Stimulated activated CD8-positive, alpha-beta memory T cell treated with anti-CD3 and anti-CD28 coated beads, Interleukin-2, amount 100 ng/mL, for 48 hours (primary cell): ENCODE results near the gene B4GALT2.

Experiments
- DNase-seq, 2 donors: peaks; one replicate each; pipeline ENCODE4 v3.0.0-alpha.2; 2020; ENCODE audit warnings: low read depth in 2 of 2

The B4GALT2 gene, protein sequence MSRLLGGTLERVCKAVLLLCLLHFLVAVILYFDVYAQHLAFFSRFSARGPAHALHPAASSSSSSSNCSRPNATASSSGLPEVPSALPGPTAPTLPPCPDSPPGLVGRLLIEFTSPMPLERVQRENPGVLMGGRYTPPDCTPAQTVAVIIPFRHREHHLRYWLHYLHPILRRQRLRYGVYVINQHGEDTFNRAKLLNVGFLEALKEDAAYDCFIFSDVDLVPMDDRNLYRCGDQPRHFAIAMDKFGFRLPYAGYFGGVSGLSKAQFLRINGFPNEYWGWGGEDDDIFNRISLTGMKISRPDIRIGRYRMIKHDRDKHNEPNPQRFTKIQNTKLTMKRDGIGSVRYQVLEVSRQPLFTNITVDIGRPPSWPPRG

GRCh38 chr1:43978551-43979260 lies at the start of gene B4GALT2:
Gene B4GALT2 (plus strand): TSS chr1:43979210. CDS start chr1:43981161, 1,951 bp downstream.
- no peak for DNase-seq

GRCh38 chr1:43930168-43930948 lies 48.7 kb upstream of the B4GALT2 start:
- no peak for DNase-seq

DNA sequence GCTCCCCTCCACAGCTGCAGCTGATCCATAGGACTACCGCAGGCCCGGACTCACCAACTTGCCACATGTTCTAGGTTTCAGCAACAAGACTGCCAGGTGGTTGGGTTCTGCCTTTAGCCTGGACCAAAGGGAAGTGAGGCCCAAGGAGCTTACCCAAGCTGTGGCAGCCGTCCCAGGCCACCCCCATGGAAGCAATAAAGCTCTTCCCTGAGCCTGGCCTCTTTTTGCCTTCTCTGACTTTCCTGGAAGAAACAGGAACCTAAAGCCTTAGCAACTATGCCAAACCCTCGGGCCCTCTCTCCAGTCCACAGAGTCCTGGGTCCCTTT lies 48.1 kb upstream of the B4GALT2 start:
- DNase-seq, result no peak

DNA sequence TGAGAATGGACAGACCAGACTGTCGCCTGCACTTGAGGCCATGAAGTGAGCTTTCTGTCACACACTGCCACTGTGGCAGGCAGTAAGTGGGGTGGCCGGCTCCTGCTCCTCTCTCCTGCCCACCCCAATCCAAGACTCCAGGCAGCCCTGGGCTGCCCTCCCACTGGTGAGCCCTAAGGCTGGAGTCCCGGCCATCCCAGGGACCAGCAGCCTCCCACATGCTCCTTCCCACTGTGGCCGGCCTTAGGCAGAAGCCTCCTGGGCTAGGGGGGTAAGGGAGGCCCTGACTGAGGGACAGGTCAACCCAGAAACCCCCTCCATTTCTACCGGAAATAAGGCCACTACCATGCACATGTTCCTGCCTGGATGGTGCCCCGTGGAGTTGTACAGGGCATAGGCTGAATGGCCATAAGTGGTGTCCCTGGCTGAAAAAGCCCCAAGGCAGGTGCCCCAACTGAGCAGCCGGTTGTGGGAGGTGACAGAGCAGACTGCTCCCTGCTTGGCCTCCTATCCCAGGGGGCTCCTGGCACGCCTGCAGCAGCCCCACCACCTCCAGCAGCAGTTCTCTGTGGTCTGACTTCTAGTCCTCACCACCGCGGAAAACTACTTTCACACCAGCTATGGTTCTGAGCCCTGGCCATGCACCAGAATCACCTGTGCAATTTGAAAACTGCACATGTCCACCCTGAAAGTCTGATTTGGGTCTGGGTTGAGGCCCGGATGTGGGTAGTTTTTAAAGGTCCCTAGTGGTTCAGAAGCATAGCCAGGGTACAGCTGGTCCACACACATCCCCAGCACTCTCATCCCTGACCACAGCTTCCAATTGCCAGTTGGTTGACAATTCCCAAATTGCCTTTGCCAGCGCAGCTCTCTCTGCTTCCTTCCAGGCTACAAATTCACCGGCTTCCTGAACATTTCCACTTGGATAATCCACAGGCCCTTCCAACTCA lies 47.0 kb upstream of the B4GALT2 start:
- DNase-seq, result no peak

DNA sequence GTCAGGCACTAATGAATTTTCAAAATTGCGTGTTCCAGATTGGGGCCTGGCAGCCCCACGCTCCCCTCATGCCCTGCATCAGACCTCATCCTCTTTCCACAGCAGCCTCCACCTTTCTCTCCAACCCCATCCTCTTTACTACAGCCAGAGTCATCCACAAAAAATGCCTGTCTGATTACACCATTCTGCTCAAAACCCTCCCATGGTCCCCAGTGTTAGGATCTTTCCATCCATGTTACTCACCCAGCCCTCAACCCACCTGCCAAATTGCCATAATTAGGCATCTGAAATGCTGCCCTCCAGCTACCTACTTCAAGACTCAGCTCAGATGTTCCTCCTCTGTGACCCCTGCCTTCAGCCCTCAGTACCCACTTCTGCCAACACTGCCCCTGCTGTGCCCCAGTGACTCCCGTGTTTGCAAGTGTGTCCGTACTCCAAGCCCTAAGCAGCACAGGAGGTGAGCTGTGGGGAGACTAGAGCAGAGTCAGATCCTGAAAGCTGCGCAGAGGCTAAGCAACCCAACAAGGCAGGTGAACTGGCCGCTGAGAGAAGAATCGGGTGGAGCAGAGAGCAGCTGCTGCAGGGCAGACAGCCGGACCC lies 46.1 kb upstream of the B4GALT2 start:
- no peak for DNase-seq

DNA sequence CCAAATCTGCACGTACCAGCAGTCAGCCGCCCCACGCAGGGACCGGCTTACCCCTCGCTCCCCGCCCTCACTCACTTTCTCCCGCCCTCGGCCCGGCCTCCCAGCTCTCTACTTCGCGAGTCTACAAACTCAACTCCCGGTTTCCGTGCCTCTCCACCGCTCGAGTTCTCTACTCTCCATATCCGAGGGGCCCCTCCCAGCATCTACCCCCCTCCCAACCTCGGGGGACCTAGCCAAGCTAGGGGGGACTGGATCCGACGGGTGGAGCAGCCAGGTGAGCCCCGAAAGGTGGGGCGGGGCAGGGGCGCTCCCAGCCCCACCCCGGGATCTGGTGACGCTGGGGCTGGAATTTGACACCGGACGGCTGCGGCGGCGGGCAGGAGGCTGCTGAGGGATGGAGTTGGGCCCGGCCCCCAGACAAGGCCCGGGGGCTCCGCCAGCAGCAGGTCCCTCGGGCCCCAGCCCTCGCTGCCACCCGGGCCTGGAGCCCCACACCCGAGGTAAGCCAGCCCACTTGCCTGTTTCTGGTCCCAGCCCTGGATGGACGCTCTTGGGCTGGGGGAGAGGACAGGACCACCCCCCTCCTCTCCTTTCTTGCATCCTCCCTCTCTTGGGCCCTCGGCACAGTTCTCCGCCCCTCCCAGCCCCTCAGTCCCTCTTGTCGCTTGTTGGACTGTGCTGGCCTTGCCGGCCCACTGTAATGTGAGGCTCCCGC lies 45.5 kb upstream of the B4GALT2 start, which contains the start of gene ARTN:
ARTN (plus strand) TSS at position 416 of the 715 bp plus-strand sequence. CDS start 1,856 bp downstream, outside the sequence.
- DNase-seq, result no peak

DNA sequence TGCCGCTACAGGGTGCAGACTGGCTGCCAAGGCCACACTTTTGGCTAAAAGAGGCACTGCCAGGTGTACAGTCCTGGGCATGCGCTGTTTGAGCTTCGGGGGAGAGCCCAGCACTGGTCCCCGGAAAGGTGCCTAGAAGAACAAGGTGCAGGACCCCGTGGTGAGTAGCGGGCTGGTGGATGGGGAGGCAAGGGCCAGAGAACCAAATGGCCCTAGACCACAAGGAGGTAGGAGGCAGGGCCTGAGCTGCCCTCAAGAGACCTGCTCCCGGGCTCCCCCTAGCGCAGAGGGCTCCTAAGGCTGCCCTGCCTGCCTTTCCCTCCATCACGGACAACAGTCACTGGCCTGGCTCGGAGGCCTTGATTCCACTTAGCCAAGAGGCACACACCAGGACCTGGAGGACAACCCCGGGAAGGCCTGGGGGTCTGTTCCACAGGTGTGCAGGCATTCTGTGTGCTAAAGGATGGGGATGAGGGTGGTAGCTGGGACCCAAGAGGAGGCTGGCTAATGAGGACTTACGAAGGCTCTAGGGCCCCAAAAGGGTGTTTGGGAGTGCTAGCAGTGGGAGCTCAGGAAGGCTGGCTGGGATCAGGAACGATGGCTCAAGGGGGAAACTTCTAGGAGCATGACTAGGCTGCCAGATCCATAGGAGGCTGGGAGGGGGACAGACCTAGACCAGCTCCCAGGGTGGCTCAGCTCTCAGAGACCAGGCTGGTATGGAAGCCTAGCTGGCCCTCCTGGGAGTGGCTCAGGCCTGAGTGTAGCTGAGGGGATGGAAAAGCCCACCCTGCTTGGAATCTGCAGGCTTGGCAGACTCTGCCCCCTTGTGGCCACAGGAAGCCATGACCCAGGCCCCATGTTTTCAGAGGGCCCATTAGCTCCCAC lies 44.7 kb upstream of the B4GALT2 start:
- DNase-seq, result peak in 1 of 2 donors; percentile 57

DNA sequence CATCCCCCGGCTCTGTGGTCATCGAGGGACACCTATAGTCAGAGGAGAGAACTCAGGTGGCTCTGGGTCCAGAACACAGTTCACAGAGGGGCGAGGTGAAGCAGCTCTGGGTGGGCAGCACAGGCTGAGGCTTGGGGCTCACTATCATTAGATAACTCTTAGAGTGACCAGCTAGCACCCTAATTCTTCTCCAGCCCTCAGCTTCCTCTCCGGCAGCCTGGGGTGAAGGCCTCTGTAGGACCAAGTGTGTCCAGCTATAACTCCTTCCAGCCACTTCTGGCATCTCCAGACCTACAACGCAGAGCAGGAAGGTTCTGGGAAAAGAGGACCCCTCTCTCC lies 44.1 kb upstream of the B4GALT2 start:
- no peak for DNase-seq

GRCh38 chr1:43935711-43936427 lies 43.1 kb upstream of the B4GALT2 start:
- no peak for DNase-seq

DNA sequence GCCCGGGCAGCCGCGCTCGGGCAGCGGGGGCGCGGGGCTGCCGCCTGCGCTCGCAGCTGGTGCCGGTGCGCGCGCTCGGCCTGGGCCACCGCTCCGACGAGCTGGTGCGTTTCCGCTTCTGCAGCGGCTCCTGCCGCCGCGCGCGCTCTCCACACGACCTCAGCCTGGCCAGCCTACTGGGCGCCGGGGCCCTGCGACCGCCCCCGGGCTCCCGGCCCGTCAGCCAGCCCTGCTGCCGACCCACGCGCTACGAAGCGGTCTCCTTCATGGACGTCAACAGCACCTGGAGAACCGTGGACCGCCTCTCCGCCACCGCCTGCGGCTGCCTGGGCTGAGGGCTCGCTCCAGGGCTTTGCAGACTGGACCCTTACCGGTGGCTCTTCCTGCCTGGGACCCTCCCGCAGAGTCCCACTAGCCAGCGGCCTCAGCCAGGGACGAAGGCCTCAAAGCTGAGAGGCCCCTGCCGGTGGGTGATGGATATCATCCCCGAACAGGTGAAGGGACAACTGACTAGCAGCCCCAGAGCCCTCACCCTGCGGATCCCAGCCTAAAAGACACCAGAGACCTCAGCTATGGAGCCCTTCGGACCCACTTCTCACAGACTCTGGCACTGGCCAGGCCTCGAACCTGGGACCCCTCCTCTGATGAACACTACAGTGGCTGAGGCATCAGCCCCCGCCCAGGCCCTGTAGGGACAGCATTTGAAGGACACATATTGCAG lies 42.4 kb upstream of the B4GALT2 start:
- no peak for DNase-seq

- no peak for DNase-seq
Observed at GRCh38 chr1:43937179-43937865, 41.7 kb upstream of the B4GALT2 start.

DNA sequence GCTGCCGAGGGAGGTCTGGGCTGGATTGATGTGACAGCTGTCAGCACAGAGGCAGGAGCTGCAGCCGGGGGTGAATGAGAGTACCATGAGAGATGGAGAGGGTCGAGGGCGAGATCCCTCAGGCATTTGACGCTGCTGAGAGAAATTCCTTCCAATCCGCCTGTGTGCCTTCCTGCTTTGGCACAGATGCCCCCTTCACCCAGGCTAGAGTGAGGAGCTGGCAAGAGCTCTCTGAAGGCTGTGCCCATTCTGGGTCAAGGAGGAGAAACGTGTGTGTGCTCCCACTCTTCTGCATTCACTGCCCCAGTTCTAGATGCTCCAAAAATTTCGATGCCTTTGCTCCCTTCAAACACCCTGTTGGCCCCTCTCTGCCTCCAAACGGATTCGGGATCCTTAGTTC lies 40.6 kb upstream of the B4GALT2 start:
- no peak for DNase-seq

GRCh38 chr1:43938892-43939587 lies 40.0 kb upstream of the B4GALT2 start:
- no peak for DNase-seq

DNA sequence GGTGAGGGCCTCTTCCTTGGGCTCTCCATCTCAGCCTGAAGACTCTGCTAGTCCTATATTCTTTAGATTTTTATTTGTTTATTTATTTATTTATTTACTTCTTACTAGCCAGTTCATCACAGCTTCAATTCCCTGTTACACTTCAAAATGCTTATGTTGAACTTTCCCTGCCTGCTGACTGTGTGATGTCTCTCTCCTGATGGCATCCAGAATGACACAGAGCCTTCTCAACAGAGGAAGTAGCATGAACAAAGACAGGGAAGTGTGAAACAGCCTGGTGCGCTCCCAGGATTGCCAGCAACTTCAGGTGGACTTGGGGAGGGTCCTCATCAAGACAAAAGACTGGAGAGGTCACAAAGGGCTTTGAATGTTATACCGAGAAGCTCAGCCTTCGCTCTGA lies 36.6 kb upstream of the B4GALT2 start:
- DNase-seq, result no peak

DNA sequence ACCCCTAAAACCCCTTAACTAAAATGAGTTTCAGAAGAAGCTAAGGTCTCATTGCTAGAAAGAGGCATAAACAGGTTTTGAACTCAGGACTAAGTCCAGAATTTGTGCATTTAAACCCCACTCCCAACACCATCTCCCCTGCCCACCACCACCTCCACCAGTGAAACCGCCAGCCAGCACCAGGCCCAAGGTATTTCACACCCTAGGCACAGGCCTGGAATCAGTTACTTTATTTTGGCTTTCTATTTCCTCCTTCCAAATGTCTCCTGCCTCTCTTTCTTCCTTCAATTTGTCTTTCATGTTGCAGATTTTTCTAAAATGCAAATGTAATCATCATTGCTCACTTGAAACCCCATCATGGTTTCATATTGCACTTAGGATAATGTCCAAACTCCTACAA lies 34.1 kb upstream of the B4GALT2 start:
- no peak for DNase-seq

- DNase-seq, result no peak
Observed at GRCh38 chr1:43945674-43946235, 33.3 kb upstream of the B4GALT2 start.
